Transverse colon (tissue), 4 donors: ENCODE data around the gene CCNO.
A peak's percentile ranks its signal among the peaks of the same experiment; 100 is the strongest.

Experiments
- EP300 ChIP-seq: sonication (generic); formaldehyde crosslinking; IDR thresholded peaks from one replicate; pipeline ENCODE4 v1.6.1; 2017; ENCODE audit warnings: antibody characterized with exemption, low read depth
- POLR2A ChIP-seq: fragments of 450-650 bp; IDR thresholded peaks from one replicate; pipeline ENCODE4 v1.6.1; 2016; ENCODE audit warnings: antibody characterized with exemption, mild to moderate bottlenecking, moderate library complexity
- POLR2AphosphoS5 ChIP-seq, 3 donors: sonication (generic); formaldehyde crosslinking; IDR thresholded peaks; one replicate each; pipeline ENCODE4 v1.6.1; 2016; ENCODE audit warnings: antibody characterized with exemption in 3 of 3
- TF ChIP-seq, protein P1 (sequence below), 5 experiments: fragments of 200-600 bp in 3 of 5; fragments of 450-650 bp in 2 of 5; sonication (generic) in 3 of 5; IDR thresholded peaks; 1 replicate in 2 of 5; 2 replicates in 3 of 5; pipeline ENCODE4 v1.5.1; 2016 to 2017; ENCODE audit warnings: antibody characterized with exemption in 5 of 5, inconsistent platforms in 3 of 5, mild to moderate bottlenecking in 2 of 5, moderate library complexity in 1 of 5

DNA sequence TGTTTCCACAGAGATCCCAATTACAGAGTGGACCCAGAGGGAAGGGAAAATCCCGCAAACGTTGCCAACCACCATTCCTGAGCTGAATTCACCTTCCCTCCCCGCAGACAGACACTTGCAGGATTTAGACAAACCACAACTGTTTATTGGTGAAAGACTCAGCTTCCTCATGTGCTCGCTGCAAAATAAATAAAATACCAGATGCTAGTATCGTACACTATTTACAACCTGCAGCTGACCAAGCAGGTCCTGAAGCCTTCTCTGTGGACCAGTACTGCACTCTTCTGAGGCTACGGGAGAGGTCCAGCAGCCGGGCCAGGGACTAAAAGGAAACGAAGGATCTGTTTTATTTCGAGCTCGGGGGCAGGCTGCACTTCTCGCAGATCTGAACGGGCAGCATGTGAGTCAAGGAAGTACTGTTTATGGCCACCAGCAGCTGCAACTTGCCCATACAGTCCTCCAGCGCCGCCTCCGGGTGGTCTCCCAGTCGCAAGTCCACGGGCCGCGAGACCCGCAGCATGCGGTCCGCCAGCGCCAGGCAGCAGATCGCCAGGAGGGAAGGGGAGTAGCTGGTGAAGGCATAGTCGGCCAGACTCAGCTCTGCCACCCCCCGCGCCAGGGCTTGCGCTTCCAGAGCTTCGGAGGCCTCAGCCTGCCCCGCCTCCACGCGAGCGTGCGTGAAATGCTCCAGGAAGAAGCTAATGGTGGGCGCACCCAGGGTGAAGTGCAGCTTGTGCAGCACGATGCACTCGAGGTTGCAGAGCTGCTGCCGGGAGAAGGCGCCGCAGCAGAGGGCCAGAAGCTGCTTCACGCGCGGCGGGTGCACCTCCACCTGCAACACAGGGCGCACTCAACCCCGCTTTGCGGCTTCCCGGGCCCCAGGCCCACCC, 2.1 kb downstream of the CCNO start:
- TF ChIP-seq POLR2A: no peak
- TF ChIP-seq, protein P1, sequence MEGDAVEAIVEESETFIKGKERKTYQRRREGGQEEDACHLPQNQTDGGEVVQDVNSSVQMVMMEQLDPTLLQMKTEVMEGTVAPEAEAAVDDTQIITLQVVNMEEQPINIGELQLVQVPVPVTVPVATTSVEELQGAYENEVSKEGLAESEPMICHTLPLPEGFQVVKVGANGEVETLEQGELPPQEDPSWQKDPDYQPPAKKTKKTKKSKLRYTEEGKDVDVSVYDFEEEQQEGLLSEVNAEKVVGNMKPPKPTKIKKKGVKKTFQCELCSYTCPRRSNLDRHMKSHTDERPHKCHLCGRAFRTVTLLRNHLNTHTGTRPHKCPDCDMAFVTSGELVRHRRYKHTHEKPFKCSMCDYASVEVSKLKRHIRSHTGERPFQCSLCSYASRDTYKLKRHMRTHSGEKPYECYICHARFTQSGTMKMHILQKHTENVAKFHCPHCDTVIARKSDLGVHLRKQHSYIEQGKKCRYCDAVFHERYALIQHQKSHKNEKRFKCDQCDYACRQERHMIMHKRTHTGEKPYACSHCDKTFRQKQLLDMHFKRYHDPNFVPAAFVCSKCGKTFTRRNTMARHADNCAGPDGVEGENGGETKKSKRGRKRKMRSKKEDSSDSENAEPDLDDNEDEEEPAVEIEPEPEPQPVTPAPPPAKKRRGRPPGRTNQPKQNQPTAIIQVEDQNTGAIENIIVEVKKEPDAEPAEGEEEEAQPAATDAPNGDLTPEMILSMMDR (IDR thresholded peaks at IDR 0.05): peak in 2 of 5 experiments; percentile 14 to 15
- TF ChIP-seq POLR2AphosphoS5 (IDR thresholded peaks at IDR 0.05): no peak
- no peak for TF ChIP-seq EP300
